ENCODE results near the gene ASPRV1.
"Not testable (repeated sequence)": the region's sequence is repeated elsewhere in the genome, so short reads cannot be mapped to it uniquely, and the experiment has no call there.

Gene ASPRV1

GRCh38 chr2:70005752-70006446, 44.5 kb upstream of the ASPRV1 start:
- Mint-ChIP-seq H3K36me3 (ENCODE audit: low read depth) (no peaks in the 10 kb centered on the region), H3K27ac (peak overlapping the region; percentile 20), H3K9me3 (no peaks in the 10 kb centered on the region), H3K4me1 (no peaks in the 10 kb centered on the region), H3K27me3 (ENCODE audit: low read depth, poor library complexity) (peaks cover 2% of the 10 kb centered on the region), H3K4me3 (no peak overlapping the region)
- no peak for TF ChIP-seq CTCF (IDR thresholded peaks at IDR 0.05)
- DNase-seq: no peak

- H3K4me1 Mint-ChIP-seq: no peaks in the 10 kb centered on the region
- H3K27me3 Mint-ChIP-seq (ENCODE audit: low read depth, poor library complexity): peaks cover 2% of the 10 kb centered on the region
These were observed 43.8 kb upstream of the ASPRV1 start for GRCh38 chr2:70005216-70005615.

GRCh38 chr2:70003093-70003830, 41.8 kb upstream of the ASPRV1 start:
- no peaks in the 10 kb centered on the region for H3K9me3 Mint-ChIP-seq
- no peaks in the 10 kb centered on the region for H3K27me3 Mint-ChIP-seq (ENCODE audit: low read depth, poor library complexity)
- no peak for TF ChIP-seq CTCF (IDR thresholded peaks at IDR 0.05)
- peaks cover 12% of the 10 kb centered on the region for H3K4me1 Mint-ChIP-seq
- no peak overlapping the region for H3K4me3 Mint-ChIP-seq
- H3K36me3 Mint-ChIP-seq (ENCODE audit: low read depth): no peaks in the 10 kb centered on the region
- DNase-seq: no peak
- H3K27ac Mint-ChIP-seq: no peak overlapping the region

More at GRCh38 chr2:70005216-70005615, 43.8 kb upstream of the ASPRV1 start:
- H3K4me3 Mint-ChIP-seq: no peak overlapping the region
- no peaks in the 10 kb centered on the region for H3K9me3 Mint-ChIP-seq
- H3K27ac Mint-ChIP-seq: no peak overlapping the region
- no peaks in the 10 kb centered on the region for H3K36me3 Mint-ChIP-seq (ENCODE audit: low read depth)
- DNase-seq: no peak
- no peak for TF ChIP-seq CTCF (IDR thresholded peaks at IDR 0.05)

- peaks cover 21% of the 10 kb centered on the region for H3K4me1 Mint-ChIP-seq
- H3K36me3 Mint-ChIP-seq (ENCODE audit: low read depth): no peaks in the 10 kb centered on the region
- no peak for DNase-seq
These were observed 40.9 kb upstream of the ASPRV1 start for GRCh38 chr2:70002241-70002899.

GRCh38 chr2:70000529-70000928, 39.1 kb upstream of the ASPRV1 start:
- not testable (repeated sequence) for H3K36me3 Mint-ChIP-seq (ENCODE audit: low read depth); H3K4me3 Mint-ChIP-seq; H3K27ac Mint-ChIP-seq; H3K27me3 Mint-ChIP-seq (ENCODE audit: low read depth, poor library complexity); DNase-seq; H3K9me3 Mint-ChIP-seq
- peaks cover 31% of the 10 kb centered on the region for H3K4me1 Mint-ChIP-seq

More at GRCh38 chr2:70002241-70002899, 40.9 kb upstream of the ASPRV1 start:
- Mint-ChIP-seq H3K9me3 (no peaks in the 10 kb centered on the region), H3K27ac (peak overlapping the region; percentile 92), H3K4me3 (no peak overlapping the region), H3K27me3 (ENCODE audit: low read depth, poor library complexity) (no peaks in the 10 kb centered on the region)
- no peak for TF ChIP-seq CTCF (IDR thresholded peaks at IDR 0.05)

- peaks cover 16% of the 10 kb centered on the region for H3K36me3 Mint-ChIP-seq (ENCODE audit: low read depth)
- no peaks in the 10 kb centered on the region for H3K9me3 Mint-ChIP-seq
- TF ChIP-seq CTCF (IDR thresholded peaks at IDR 0.05): no peak
- H3K27me3 Mint-ChIP-seq (ENCODE audit: low read depth, poor library complexity): no peaks in the 10 kb centered on the region
- DNase-seq: no peak
- no peak overlapping the region for H3K4me3 Mint-ChIP-seq
- H3K4me1 Mint-ChIP-seq: peaks cover 31% of the 10 kb centered on the region
- H3K27ac Mint-ChIP-seq: no peak overlapping the region
These were observed 37.3 kb upstream of the ASPRV1 start for GRCh38 chr2:69998761-69999160.

Data from nephron progenitor cell (in vitro differentiated cells).